Measurements from ENCODE around the gene CEP55. TPM values are rescaled to one million over a fixed set of nuclear protein-coding genes. Genes with fewer than 3 reads are reported as not detected.
A peak's percentile ranks its signal among the peaks of the same experiment; 100 is the strongest.

The CEP55 gene
- total and polyA plus RNA-seq, 9 of the 15 experiments (the other 6 are each of a cell fraction or from before 2014, with no cell fraction given) = 4.4 to 32.5 (median 18.1) TPM

DNA sequence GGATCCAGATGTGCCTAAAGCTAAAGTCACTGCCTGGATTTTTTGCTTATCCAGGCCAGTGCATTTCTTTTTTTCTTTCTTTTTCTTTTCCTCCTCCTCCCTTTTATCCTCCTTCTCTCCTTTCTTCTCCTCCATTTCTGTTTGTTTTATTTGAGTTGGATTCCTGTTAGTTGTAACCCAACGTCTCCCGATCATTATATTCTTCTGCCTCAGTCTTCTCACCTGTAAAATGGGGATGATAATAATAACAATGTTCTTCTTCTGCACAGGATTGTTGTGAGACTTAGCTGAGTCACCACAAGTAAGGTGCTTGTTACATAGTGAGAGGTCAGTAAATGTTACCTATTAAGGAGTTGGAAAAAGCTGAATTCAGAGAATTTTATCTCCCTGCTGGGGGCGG lies 56.4 kb downstream of the CEP55 start:
- no peak overlapping the region for H3K27ac ChIP-seq (ENCODE audit: extremely low read depth, low read depth, low read length)
- ChIA-PET POLR2A (interaction anchor here (0.7 kb wide), 1 partner anchor 9 kb away, joined by 3 read pairs; no protein-coding TSS in a partner anchor), CTCF (ENCODE audit: low intra/inter-chr PET ratio) (no interaction called here)
- TF ChIP-seq ZNF551 (CRISPR knock-in tag; IDR thresholded peaks at IDR 0.05) = no peak
- TF ChIP-seq ADNP (tag; IDR thresholded peaks at IDR 0.05) = peak; percentile 67
- peak; percentile 80 for TF ChIP-seq BCOR (IDR thresholded peaks at IDR 0.05)
- TF ChIP-seq, protein P1, sequence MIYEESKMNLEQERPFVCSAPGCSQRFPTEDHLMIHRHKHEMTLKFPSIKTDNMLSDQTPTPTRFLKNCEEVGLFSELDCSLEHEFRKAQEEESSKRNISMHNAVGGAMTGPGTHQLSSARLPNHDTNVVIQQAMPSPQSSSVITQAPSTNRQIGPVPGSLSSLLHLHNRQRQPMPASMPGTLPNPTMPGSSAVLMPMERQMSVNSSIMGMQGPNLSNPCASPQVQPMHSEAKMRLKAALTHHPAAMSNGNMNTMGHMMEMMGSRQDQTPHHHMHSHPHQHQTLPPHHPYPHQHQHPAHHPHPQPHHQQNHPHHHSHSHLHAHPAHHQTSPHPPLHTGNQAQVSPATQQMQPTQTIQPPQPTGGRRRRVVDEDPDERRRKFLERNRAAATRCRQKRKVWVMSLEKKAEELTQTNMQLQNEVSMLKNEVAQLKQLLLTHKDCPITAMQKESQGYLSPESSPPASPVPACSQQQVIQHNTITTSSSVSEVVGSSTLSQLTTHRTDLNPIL (CRISPR knock-in tag; IDR thresholded peaks at IDR 0.05) = no peak
- 0 out of 2 replicates have a peak, but pooled peaks have one; percentile 16 for TF ChIP-seq SMARCA5 (IDR thresholded peaks at IDR 0.05)
- TF ChIP-seq HDAC2 (IDR thresholded peaks at IDR 0.05) = 0 out of 2 replicates have a peak, but pooled peaks have one; percentile 28
- TF ChIP-seq SETDB1 (IDR thresholded peaks at IDR 0.05; ENCODE audit: low read length) = no peak
- TF ChIP-seq KDM1A (IDR thresholded peaks at IDR 0.05) = peak; percentile 60 to 71
- TF ChIP-seq, protein P2, sequence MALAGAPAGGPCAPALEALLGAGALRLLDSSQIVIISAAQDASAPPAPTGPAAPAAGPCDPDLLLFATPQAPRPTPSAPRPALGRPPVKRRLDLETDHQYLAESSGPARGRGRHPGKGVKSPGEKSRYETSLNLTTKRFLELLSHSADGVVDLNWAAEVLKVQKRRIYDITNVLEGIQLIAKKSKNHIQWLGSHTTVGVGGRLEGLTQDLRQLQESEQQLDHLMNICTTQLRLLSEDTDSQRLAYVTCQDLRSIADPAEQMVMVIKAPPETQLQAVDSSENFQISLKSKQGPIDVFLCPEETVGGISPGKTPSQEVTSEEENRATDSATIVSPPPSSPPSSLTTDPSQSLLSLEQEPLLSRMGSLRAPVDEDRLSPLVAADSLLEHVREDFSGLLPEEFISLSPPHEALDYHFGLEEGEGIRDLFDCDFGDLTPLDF (CRISPR knock-in tag; IDR thresholded peaks at IDR 0.05) = no peak
- no peak for TF ChIP-seq TAF15 (IDR thresholded peaks at IDR 0.05; ENCODE audit: low read depth, low read length)
- peak; percentile 69 for TF ChIP-seq RBM25 (IDR thresholded peaks at IDR 0.05; ENCODE audit: low read depth, low read length, severe bottlenecking)
- no peak for TF ChIP-seq ZBTB1 (CRISPR knock-in tag; IDR thresholded peaks at IDR 0.05; ENCODE audit: borderline replicate concordance, low read depth)
- no peaks in the 10 kb centered on the region for H3K79me2 ChIP-seq (ENCODE audit: control insufficient read depth, insufficient read depth, low read length)
- no peak for FAIRE-seq
- intact Hi-C loops (cut with micrococcal nuclease) (loop anchor here (5.0 to 10.0 kb wide), 2 partner anchors 130 to 262 kb away; no protein-coding TSS in a partner anchor), in situ Hi-C loops (cut with MboI) (no loop called here)
- WGBS (ENCODE audit: insufficient coverage, low coverage, missing lambda C conversion rate) = 17% methylated on average over 3 of the region's 3 CpGs
- H3K36me3 ChIP-seq (ENCODE audit: control insufficient read depth, insufficient read depth, low read length) = no peaks in the 10 kb centered on the region; the same call in 2 of the 3 replicates
- ATAC-seq = no peak
- no peaks in the 10 kb centered on the region for H3K27me3 ChIP-seq (ENCODE audit: control insufficient read depth in 2 of 2, insufficient read depth in 2 of 2, low read length in 2 of 2)
- no peak overlapping the region for H3K4me2 ChIP-seq (ENCODE audit: insufficient read depth, low read length)
- no TSS peak for BruUV-seq (replicated peaks)
- H3K9ac ChIP-seq (ENCODE audit: insufficient read depth in 1 of 2, low read depth in 2 of 2, low read length in 2 of 2) = no peak overlapping the region
- H3K4me3 ChIP-seq = no peak overlapping the region
- no peaks in the 10 kb centered on the region for H3K9me3 ChIP-seq (replicated peaks; ENCODE audit: control insufficient read depth, insufficient read depth, low read depth, low read length)
- no peak for DNase-seq (ENCODE audit: extremely low read depth in 1 of 4, low spot score in 3 of 4)
- no peaks in the 10 kb centered on the region for H3K9me1 ChIP-seq (ENCODE audit: control insufficient read depth, insufficient read depth, low read length)
- no peaks in the 10 kb centered on the region for H4K20me1 ChIP-seq (replicated peaks; ENCODE audit: control insufficient read depth, insufficient read depth, low read length)
- no peak overlapping the region for H2AFZ ChIP-seq (ENCODE audit: low read depth, low read length)
- peaks cover 0 to 11% of the 10 kb centered on the region in 2 experiments; a peak in 3 of 5 replicates for H3K4me1 ChIP-seq (replicated peaks in 1 of 2; ENCODE audit: control insufficient read depth in 2 of 2, insufficient read depth in 2 of 2, low read length in 2 of 2)

All from K562 (cell line).